HG02571 (cell line): Measurements from ENCODE around the gene TNKS2.
A peak's percentile ranks its signal among the peaks of the same experiment; 100 is the strongest.
"Not testable (repeated sequence)": the region's sequence is repeated elsewhere in the genome, so short reads cannot be mapped to it uniquely, and the experiment has no call there.

Experiments
- ATAC-seq: cut with Tn5 transposase; IDR thresholded peaks from one replicate; pipeline ENCODE4 v1.9.1; 2021; ENCODE audit warnings: mild to moderate bottlenecking, moderate library complexity; ENCODE audit not compliant: unreplicated experiment

The TNKS2 gene

DNA sequence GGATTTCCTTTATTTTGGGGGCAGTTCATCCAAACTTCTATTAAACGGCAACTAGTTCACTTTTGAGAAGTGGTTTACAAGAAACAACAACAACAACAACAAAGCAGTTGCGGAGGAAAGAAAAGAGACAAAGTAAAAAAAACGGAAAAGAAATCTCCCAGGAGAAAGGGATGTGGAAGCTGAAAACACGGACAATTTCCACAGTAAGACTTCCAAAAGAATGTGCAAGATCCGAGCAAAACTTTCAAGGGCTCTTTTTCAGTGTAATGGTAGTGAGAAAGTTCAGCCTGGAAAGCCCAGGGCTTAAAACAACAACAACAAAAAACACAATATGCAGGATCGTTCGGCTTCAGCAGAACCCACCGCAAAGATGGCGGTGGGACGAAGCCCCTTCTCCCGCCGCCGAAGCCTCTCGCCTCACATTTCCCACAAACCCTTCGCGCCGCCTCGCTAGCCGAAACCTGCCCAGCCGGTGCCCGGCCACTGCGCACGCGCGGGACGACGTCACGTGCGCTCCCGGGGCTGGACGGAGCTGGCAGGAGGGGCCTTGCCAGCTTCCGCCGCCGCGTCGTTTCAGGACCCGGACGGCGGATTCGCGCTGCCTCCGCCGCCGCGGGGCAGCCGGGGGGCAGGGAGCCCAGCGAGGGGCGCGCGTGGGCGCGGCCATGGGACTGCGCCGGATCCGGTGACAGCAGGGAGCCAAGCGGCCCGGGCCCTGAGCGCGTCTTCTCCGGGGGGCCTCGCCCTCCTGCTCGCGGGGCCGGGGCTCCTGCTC is at the start of gene TNKS2:
Gene TNKS2 (plus strand): TSS at position 553 of the 775 bp plus-strand sequence. CDS start 265 bp downstream, outside the sequence.
- ATAC-seq, result peak; percentile 82

DNA sequence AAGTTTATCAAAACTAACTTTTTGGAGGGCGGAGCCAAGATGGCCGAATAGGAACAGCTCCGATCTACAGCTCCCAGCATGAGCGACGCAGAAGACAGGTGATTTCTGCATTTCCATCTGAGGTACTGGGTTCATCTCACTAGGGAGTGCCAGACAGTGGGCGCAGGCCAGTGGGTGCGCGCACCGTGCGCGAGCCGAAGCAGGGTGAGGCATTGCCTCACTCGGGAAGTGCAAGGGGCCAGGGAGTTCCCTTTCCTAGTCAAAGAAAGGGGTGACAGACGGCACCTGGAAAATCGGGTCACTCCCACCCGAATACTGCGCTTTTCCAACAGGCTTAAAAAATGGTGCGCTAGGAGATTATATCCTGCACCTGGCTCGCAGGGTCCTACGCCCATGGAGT is 48.6 kb upstream of the TNKS2 start:
- ATAC-seq, result not testable (repeated sequence)

DNA sequence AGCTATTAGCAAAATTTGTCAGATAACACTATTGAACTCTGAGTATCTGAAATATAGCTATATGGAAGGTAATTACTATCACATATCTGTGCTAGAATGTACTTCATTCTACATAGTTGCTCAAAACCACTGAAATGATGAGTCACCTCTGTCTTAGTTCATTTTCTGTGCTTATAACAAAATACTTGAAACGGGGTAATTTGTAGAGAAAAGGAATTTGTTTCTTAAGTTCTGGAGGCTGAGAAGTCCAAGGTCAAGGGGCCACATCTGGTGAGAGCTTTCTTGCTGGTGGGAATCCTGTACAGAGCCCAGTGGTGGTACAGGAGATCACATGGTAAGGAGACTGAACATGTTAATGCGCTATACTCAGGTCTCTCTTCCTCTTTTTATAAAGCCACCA is 41.9 kb upstream of the TNKS2 start:
- ATAC-seq, result no peak

DNA sequence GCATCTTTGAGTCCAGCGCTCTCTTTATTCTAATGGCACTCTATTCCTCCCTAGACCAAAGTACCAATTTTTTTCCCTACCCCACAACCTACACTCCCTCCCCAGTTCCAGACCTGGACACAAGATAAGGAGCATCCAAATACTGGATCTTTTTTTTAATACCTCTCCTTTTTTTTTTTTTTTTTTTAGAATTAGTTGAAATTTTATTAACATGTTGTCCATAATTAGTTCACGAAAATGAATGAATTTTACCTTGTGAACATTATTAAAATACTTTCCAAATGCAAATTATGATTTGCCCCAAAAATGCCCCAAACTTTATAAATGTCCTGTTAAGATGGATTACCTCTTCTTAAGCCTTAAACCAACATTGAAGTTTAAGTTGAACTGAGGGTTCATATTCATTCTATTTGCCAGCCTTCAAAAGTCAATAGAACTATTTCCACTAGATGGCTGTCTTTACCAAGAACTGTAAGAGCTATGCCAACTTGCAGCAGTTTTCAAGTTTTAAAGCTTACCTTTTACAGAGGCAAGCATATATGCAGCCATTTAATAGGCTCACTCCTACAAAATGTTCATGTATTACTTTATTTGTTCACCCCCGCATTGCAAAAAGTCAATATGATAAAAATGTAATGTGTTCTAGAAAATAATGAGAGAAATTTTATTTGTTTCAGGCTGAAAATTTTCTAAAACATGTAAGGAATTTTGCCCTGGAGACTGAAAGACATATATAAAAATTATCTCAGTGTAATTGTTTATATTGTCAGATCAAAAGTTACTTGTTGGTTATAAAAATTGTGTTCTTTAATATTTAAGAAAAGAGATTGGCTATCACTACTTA is 39.7 kb upstream of the TNKS2 start:
- ATAC-seq, result no peak

DNA sequence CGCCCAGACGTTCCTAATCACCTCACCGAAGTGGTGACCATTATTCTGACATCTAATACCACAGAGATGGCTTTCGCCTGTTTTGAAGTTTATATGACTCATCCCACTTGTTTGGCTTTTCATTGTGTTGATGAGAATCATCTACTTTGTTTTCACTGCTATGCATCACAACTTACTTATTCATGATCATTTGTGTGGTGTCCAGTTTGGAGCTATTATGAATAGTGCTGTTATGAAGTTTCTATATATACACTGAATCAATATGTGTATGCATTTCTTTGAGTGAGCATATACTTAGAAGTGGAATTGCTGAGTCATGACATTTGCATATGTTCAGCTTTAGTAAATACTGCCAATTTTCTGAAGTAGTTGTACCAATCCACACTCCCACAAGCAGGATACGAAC is 38.6 kb upstream of the TNKS2 start:
- ATAC-seq, result no peak

DNA sequence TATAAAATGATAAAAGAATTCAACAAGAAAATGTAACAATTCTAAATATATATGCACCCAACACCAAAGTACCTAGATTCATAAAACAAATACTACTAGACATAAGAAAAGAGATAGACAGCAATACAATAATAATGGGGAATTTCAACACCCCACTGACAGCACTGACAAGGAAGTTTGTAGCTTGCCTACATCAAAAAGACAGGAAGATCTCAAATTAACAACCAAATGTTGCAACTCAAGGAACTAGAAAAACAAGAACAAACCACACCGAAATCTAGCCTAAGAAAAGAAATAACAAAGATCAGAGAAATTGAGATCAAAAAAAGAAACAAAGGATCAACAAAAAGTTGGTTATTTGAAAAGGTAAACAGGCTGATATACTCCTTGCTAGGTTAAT is 36.5 kb upstream of the TNKS2 start:
- ATAC-seq, result no peak

DNA sequence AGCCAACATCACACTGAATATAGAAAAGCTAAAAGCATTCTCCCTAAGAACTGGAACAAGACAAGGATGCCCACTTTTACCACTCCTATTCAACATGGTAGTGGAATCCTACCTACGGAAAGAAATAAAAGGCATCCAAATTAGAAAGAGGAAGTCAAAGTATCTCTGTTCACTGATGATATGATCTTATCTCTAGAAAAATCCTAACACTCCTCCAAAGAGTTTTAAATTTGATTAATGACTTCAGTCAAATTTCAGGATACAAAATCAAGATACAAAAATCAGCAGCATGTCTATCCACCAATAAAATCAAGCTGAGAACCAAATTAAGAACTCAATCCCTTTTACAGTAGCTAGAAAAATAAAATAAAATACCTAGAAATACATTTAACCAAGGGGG is 35.3 kb upstream of the TNKS2 start:
- no peak for ATAC-seq

DNA sequence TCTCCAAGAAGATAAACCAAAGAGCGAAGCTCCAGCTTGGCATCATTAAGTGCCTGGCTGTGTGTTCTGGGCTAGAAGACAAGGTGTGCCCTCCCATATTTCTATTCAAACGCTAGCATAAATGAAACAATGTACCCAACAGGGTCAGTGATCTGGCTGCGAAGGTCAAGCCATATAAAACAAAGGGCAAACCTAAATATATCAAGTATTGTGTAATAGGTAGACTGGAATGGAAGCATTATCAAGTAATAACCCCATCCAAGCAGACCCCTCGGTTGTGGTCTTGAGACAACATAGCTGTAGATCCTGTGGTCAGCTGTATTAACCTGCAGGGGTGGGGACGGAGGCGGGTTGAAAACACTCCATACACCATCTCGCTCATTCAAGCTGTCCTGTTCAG is 31.6 kb upstream of the TNKS2 start:
- no peak for ATAC-seq

DNA sequence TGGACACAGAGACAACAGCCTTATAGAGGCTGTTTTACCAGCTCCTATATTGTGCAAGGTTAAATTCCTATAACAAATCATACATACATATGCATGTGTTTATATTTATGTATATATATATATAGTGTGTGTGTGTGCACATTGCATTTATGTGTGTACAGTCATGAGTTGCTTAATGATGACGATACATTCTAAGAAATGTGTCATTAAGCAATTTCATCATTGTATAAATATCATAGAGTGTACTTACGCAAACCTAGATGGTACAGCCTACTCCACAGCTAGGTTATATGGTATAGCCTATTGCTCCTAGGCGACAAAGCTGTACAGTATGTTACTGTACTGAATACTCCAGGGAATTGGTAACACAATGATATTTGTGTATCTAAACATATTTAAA is 30.1 kb upstream of the TNKS2 start:
- no peak for ATAC-seq

DNA sequence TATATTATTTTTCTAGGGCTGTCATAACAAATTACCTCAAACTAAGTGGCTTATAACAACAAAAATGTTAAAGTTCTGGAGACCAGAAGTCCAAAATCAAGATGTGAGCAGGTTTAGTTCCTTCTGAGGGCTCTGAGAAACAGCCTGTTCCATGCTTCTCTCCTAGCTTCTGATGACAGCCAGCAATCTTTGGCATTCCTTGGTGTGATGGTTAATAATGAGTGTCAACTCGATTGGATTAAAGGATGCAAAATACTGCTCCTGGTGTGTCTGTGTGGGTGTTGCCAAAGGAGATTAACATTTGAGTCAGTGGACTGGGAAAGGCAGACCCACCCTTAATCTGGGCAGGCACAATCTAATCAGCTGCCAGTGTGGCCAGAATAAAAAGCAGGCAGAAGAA is 26.3 kb upstream of the TNKS2 start:
- no peak for ATAC-seq

DNA sequence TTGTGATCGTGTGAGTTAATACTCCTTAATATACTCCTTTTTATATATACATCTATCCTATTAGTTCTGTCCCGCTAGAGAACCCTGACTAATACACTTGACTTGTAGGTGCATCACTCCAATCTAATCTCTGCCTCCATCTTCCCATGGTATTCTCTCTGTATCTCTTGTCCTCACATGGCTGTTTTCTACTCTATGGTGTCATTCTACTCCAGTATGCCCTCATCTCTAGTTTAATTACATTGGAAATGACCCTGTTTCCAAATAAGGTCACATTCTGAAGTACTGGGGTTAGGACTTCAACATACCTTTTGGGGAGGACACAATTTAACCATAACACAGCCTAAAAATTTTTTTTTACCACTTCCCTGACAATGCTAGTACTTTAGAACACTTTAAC is 25.8 kb upstream of the TNKS2 start:
- no peak for ATAC-seq

DNA sequence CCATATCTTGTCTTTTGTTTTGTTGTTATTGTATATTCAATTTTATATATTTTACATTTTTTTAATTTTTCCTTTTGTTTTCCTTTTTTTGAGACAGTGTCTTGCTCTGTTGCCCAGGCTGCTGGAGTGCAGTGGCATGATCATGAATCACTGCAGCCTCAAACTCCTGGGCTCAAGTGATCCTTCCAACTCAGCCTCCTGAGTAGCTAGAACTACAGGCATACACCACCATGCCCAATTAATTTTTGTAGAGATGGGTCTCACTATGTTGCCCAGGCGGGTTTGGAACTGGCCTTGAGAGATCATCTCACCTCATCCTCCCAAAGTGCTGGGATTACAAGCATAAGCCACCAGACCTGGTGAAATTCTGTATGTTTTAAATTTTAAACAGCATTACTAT is 25.4 kb upstream of the TNKS2 start:
- ATAC-seq, result no peak

DNA sequence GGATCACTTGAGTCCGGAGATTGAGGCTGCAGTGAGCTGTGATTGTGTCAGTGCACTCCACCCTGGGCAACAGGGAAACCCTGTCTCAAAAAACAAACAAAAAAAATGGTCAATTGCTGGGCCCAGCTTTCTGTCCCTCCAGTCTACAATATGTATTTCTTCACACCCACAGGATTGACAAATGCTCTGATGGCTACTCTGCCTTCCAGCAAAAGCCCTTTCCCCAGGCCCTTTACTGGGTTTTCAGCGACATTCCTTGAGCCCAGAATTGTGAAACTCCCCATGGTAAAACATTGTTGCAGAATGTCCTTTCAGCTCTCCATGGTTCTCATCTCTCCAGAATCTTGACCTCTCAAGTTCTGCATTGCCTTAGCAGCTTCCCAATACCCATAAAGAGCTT is 23.7 kb upstream of the TNKS2 start:
- ATAC-seq, result no peak

DNA sequence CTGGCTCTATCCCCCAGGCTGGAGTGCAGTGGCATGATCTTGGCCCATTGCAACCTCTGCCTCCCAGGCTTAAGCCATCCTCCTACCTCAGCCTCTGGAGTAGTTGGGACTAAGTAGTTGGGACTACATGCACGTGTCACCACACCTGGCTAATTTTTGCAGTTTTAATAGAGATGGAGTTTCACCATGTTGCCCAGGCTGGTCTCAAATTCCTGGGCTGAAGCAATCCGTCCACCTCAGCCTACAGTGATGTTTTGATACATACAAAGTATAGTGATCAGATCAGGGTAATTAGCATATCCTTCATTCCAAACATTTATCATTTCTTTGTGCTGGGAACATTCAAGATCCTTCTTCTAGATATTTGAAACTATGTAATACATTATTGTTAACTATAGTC is 22.5 kb upstream of the TNKS2 start:
- ATAC-seq, result no peak

DNA sequence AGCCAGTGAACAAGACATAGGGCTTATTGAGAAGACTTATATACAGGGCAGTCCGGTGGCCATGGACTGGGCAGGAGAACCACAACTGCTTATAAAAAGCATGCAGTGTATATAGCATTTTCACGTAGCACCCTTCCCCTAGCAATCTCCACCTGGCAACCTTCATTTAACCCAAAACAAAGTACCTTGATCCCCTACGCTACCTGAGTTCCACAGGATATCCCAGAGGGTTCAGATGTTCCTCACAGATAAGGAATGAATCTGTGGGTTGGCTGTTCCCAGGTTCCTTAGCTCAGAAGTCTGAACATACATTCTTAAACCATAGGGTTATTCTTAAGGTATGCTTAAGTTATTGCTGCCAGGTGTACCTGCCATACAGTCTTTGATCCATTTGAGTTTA is 22.0 kb upstream of the TNKS2 start:
- no peak for ATAC-seq

DNA sequence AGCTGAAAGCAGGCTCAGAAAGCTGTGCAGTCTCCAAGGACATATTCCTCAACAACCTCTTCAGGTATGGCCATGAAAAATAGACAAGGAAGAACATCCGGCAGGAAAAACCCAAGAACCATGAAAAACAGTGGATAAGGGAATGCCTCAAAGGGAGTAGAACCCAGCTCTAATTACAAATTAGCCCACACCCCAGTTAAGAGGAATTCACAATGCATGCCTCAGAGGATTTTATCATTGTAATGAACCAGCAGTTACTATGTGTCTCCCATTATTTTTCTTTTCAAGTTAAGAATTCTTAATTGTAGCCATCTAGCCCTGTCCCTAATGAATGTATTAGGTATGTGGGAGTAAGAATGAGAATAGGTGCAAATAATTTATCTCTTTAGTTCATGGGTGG is 19.7 kb upstream of the TNKS2 start:
- no peak for ATAC-seq

DNA sequence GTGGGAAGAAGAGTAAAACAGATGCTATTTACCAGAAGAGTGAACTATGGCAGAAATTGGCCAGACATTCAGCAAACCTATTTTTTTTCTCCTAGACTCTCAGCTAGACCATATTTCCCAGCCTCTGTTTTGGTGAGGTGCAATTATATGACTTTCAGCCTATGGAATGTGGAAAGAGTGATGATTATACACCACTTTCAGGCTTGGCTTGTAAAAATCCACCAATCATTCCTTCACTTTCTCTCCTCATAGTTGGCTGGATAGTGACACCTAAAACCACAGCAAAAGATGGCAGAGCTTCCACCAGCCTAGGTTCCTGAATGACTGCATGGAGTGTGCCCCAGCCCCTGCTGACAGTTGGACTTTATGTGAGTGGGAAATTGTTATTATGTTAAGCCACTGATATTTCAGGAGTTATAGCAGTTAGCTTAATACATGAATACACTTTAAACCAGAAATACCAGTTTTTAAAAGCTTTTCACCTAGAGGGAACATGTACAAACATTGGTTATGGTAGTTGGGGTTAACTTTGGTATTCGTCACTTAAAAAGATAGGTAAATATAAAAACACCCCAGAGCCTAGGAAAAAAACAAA is 19.1 kb upstream of the TNKS2 start:
- no peak for ATAC-seq

DNA sequence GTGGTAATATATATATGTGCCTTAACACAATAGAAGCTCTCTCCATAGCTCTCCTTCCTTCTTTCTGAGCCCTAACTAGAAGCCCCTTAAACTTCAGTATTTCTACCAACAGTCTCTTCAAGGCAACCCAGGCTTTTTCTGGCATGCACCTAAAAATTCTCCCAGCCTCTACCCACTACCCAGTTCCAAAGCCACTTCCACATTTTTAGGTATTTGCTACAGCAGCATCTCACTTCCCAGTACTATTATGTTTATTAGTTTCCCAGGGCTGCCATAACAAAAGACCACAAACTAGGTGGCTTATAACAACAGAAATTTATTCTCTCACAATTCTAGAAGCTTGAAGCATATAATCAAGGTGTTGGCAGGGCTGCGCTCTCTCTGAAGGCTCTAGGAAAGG is 15.7 kb upstream of the TNKS2 start:
- no peak for ATAC-seq

DNA sequence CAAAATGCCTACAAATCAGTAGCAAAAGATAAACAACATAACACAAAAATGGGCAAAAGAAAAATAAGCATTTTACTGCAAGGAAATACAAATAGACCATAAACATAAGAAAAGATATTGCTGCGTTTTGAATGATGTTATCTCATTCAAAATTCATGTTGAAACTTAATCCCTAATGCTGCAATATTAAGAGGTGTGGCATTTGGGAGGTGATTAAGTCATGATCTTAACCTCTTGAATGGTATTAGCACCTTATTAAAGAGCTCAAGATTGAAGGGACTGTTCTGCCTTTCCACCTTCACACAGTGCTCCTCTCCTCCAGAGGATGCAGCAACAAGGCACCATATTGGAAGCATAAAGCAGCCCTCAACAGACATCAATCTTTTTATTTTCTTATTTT is 12.4 kb upstream of the TNKS2 start:
- no peak for ATAC-seq

DNA sequence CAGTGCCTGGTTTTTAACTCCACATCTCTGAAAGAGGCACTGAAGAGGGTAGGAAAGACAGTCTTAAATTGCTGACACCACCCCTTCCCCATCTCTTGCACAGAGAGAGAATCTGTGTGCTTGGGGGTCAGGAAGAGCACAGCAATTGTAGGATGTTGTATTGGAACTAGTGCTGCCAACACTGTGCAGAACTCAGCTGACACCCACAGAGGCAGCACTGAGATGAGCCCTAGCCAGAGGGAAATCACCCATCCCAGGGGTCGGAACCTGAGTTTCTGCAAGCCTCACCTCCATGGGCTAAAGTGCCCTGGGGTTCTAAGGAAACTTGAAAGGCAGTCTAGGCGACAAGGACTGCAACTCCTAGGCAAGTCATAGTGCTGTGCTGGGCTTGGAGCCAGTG is 11.0 kb upstream of the TNKS2 start:
- ATAC-seq, result no peak

DNA sequence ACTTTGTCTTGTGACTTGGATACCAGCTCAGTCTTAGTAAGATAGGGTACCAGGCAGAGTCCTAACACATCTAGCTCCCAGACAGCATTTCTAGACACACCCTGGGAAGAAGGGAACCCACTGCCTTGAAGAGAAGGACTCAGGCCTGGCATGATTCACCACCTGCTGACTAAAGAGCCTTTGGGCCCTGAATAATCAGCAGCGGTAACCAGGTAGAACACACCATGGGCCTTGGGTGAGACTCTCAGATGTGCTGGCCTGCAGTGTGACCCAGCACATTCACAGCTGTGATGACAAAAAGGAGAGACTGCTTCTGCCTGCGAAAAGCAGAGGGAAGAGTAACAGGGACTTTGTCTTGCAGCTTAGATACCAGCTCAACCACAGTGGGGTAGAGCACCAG is 10.4 kb upstream of the TNKS2 start:
- ATAC-seq, result no peak

DNA sequence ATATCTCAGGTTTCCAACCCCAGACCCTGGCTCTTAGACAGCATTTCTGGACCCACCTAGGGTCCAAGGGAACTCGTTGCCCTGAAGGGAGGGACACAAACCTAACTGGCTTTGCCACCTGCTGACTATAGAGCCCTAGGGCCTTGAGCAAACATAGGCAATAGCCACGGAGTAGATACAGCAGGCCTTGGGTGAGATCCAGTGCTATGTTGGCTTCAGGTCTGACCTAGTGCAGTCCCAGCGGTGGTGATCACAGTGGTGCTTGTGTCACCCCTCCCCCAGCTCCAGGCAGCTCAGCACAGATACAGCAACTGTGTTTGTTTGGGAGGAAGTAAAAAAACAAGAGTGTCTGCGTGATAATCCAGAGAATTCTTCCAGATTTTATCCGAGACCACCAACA is 9.7 kb upstream of the TNKS2 start:
- no peak for ATAC-seq
